RWPE2 (cell line): ENCODE data around the gene SMG9.

ENCODE experiments used
- ATAC-seq: fragments of 200-7000 bp; cut with Tn5 transposase; 3 replicates; pipeline ENCODE4 v1.9.1; 2021; ENCODE audit warnings: low read depth
- DNase-seq: peaks from one replicate; pipeline ENCODE4 v3.0.0-alpha.2; 2020; ENCODE audit warnings: low spot score
- H3K27ac ChIP-seq: fragments of 450-650 bp; 2 replicates; pipeline ENCODE4 v1.5.1; 2017; ENCODE audit warnings: mild to moderate bottlenecking; ENCODE audit not compliant: poor library complexity, severe bottlenecking
- H3K27me3 ChIP-seq: fragments of 250-450 bp; sonication (Bioruptor Pico); 2 replicates; pipeline ENCODE4 v1.5.1; 2021; ENCODE audit warnings: mild to moderate bottlenecking, moderate library complexity; ENCODE audit not compliant: insufficient read depth, poor library complexity, severe bottlenecking
- H3K36me3 ChIP-seq: fragments of 250-450 bp; sonication (Bioruptor Pico); 2 replicates; pipeline ENCODE4 v1.5.1; 2020; ENCODE audit warnings: low read depth, mild to moderate bottlenecking, moderate library complexity
- H3K4me1 ChIP-seq: fragments of 250-450 bp; sonication (Bioruptor Pico); 2 replicates; pipeline ENCODE4 v1.5.1; 2021; ENCODE audit warnings: mild to moderate bottlenecking, moderate library complexity; ENCODE audit not compliant: insufficient read depth, poor library complexity, severe bottlenecking
- H3K4me3 ChIP-seq: fragments of 250-450 bp; sonication (Bioruptor Pico); 2 replicates; pipeline ENCODE4 v1.5.1; 2021; ENCODE audit warnings: mild to moderate bottlenecking, moderate library complexity; ENCODE audit not compliant: severe bottlenecking
- H3K9me3 ChIP-seq: fragments of 250-450 bp; sonication (Bioruptor Pico); 2 replicates; pipeline ENCODE4 v1.5.1; 2021; ENCODE audit warnings: mild to moderate bottlenecking, moderate library complexity; ENCODE audit not compliant: severe bottlenecking
- CTCF ChIP-seq: fragments of 450-650 bp; IDR thresholded peaks from one replicate; pipeline ENCODE4 v1.5.1; 2017; ENCODE audit warnings: mild to moderate bottlenecking, moderate library complexity; ENCODE audit not compliant: poor library complexity, severe bottlenecking

Gene SMG9

GRCh38 chr19:43798546-43799409 lies 44.0 kb upstream of the SMG9 start:
- Histone ChIP-seq H3K27ac (peak overlapping the region; percentile 19), H3K9me3 (no peaks in the 10 kb centered on the region), H3K4me1 (peaks cover 8% of the 10 kb centered on the region), H3K36me3 (no peaks in the 10 kb centered on the region), H3K27me3 (no peaks in the 10 kb centered on the region), H3K4me3 (peak overlapping the region; percentile 44)
- DNase-seq (peak; percentile 89), ATAC-seq (peak; percentile 90)
- no peak for TF ChIP-seq CTCF

- Histone ChIP-seq H3K9me3 (no peaks in the 10 kb centered on the region), H3K36me3 (no peaks in the 10 kb centered on the region), H3K27ac (peak overlapping the region; percentile 19), H3K4me3 (peak overlapping the region; percentile 44), H3K4me1 (peaks cover 8% of the 10 kb centered on the region), H3K27me3 (no peaks in the 10 kb centered on the region)
- ATAC-seq (no peak; the same call in 2 of the 3 replicates), DNase-seq (no peak)
- TF ChIP-seq CTCF = no peak
Measured at GRCh38 chr19:43798026-43798545, 43.3 kb upstream of the SMG9 start.

- DNase-seq (no peak), ATAC-seq (no peak)
- Histone ChIP-seq H3K36me3 (no peaks in the 10 kb centered on the region), H3K9me3 (no peaks in the 10 kb centered on the region), H3K4me3 (no peak overlapping the region), H3K27me3 (no peaks in the 10 kb centered on the region), H3K27ac (no peak overlapping the region), H3K4me1 (peaks cover 8% of the 10 kb centered on the region)
- TF ChIP-seq CTCF = no peak
Measured at GRCh38 chr19:43797556-43797955, 42.8 kb upstream of the SMG9 start.

GRCh38 chr19:43797118-43797517 lies 42.4 kb upstream of the SMG9 start:
- H3K27me3 ChIP-seq = no peaks in the 10 kb centered on the region
- H3K4me1 ChIP-seq = peaks cover 8% of the 10 kb centered on the region
- ATAC-seq (no peak), DNase-seq (no peak)
- H3K27ac ChIP-seq = no peak overlapping the region
- TF ChIP-seq CTCF = no peak
- no peaks in the 10 kb centered on the region for H3K36me3 ChIP-seq
- H3K9me3 ChIP-seq = no peaks in the 10 kb centered on the region
- H3K4me3 ChIP-seq = no peak overlapping the region

GRCh38 chr19:43790587-43790986 lies 35.8 kb upstream of the SMG9 start:
- no peaks in the 10 kb centered on the region for H3K9me3 ChIP-seq
- H3K27me3 ChIP-seq = no peaks in the 10 kb centered on the region
- no peak for TF ChIP-seq CTCF
- DNase-seq (no peak), ATAC-seq (no peak)
- H3K4me3 ChIP-seq = no peak overlapping the region
- H3K36me3 ChIP-seq = no peaks in the 10 kb centered on the region
- H3K27ac ChIP-seq = no peak overlapping the region
- H3K4me1 ChIP-seq = no peaks in the 10 kb centered on the region
